22Rv1 (cell line): ENCODE measurements around the gene TBC1D2B.

ENCODE experiments used
- ZFX ChIP-seq: fragments of 450-650 bp; IDR thresholded peaks from 2 replicates; pipeline ENCODE4 v1.6.1; 2017; ENCODE audit warnings: antibody characterized with exemption, borderline replicate concordance
- TF ChIP-seq, protein P1 (sequence below): fragments of 450-650 bp; IDR thresholded peaks from 2 replicates; pipeline ENCODE4 v1.5.1; 2017; ENCODE audit warnings: mild to moderate bottlenecking

DNA sequence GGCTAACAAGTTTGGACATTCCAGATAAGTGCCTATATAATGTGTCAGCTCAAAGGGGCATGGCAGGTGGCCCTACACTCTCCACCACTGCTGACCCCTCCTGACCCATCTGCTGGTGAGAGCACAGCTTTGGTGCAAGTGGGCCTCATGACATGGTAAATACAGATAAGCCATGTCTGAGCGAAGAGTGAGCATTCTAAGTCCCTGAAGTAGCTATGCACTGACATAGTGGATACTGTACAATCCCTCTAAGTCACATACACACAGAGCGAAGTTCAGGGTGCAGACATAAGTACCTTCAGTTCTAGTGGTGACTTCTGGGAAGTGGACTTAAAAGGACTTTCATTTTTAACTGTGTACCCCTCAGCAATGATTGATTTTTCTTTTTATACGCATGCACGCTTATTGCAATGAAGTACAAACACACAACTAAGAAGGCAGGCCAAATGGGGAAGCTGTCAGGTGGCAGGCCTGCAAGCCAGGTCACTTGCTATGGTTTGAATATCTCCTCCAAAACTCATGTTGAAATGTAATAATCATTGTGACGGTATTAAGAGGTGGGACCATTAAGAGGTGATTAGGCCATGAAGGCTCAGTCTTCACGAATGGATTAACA is 41.5 kb downstream of the TBC1D2B start:
- TF ChIP-seq, protein P1, sequence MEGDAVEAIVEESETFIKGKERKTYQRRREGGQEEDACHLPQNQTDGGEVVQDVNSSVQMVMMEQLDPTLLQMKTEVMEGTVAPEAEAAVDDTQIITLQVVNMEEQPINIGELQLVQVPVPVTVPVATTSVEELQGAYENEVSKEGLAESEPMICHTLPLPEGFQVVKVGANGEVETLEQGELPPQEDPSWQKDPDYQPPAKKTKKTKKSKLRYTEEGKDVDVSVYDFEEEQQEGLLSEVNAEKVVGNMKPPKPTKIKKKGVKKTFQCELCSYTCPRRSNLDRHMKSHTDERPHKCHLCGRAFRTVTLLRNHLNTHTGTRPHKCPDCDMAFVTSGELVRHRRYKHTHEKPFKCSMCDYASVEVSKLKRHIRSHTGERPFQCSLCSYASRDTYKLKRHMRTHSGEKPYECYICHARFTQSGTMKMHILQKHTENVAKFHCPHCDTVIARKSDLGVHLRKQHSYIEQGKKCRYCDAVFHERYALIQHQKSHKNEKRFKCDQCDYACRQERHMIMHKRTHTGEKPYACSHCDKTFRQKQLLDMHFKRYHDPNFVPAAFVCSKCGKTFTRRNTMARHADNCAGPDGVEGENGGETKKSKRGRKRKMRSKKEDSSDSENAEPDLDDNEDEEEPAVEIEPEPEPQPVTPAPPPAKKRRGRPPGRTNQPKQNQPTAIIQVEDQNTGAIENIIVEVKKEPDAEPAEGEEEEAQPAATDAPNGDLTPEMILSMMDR: no peak
- no peak for TF ChIP-seq ZFX
